IMR-90 (cell line): Measurements from ENCODE around the gene ANO8. TPM values are rescaled to one million over a fixed set of nuclear protein-coding genes. Genes with fewer than 3 reads are reported as not detected.

Source experiments
- ATAC-seq: fragments of 200-7000 bp; cut with Tn5 transposase; 2 replicates; pipeline ENCODE4 v1.9.1; 2020; ENCODE audit warnings: low read depth, mild to moderate bottlenecking, moderate library complexity
- BruUV-seq: library from RNA; stranded (reverse); fragments of 400-500 nt; replicated peaks from 2 replicates; lab custom pipeline; 2021; lab: Mats Ljungman, UMichigan
- CTCF ChIA-PET: fragments of 300-600 bp; formaldehyde crosslinking; extraction: SDS; loops from one replicate; lab custom pipeline; 2021; ENCODE audit warnings: antibody characterized with exemption; lab: Yijun Ruan, JAX
- POLR2A ChIA-PET: fragments of 300-600 bp; sonication (Branson Sonifier 250); formaldehyde crosslinking; loops from one replicate; lab custom pipeline; 2022; ENCODE audit warnings: antibody characterized with exemption; ENCODE audit not compliant: unreplicated experiment; lab: Charles Lee
- DNase-seq: peaks from one replicate; pipeline ENCODE4 v3.0.0; 2013
- H2AFZ ChIP-seq: replicated peaks from 2 replicates; pipeline ENCODE3; 2013; ENCODE audit warnings: low read length, mild to moderate bottlenecking; ENCODE audit not compliant: poor library complexity
- H2AK5ac ChIP-seq: 2 replicates; pipeline ENCODE4 v1.6.1; 2013; ENCODE audit warnings: low read depth, low read length, inconsistent platforms
- H2AK9ac ChIP-seq: replicated peaks from 2 replicates; pipeline ENCODE3; 2013; ENCODE audit warnings: mild to moderate bottlenecking, low read depth, low read length, moderate library complexity; ENCODE audit not compliant: poor library complexity
- H2BK120ac ChIP-seq: 2 replicates; pipeline ENCODE4 v1.6.1; 2013; ENCODE audit warnings: low read depth, low read length, inconsistent platforms
- H2BK15ac ChIP-seq: 3 replicates; pipeline ENCODE4 v1.6.1; 2013; ENCODE audit warnings: low read depth, low read length, inconsistent platforms
- H2BK20ac ChIP-seq: 2 replicates; pipeline ENCODE4 v1.6.1; 2013; ENCODE audit warnings: low read depth, mild to moderate bottlenecking, inconsistent platforms, low read length, moderate library complexity
- H2BK5ac ChIP-seq: 2 replicates; pipeline ENCODE4 v1.6.1; 2013; ENCODE audit warnings: mild to moderate bottlenecking, low read depth, low read length, inconsistent platforms; ENCODE audit not compliant: poor library complexity, severe bottlenecking
- H3K14ac ChIP-seq: replicated peaks from 2 replicates; pipeline ENCODE4 v1.6.1; 2013; ENCODE audit warnings: low read depth, low read length, inconsistent platforms
- H3K18ac ChIP-seq: 2 replicates; pipeline ENCODE4 v1.6.1; 2013; ENCODE audit warnings: low read depth, low read length, control low read depth
- H3K23ac ChIP-seq: 2 replicates; pipeline ENCODE4 v1.6.1; 2013; ENCODE audit warnings: low read depth, low read length, inconsistent platforms
- H3K27ac ChIP-seq: 2 replicates; pipeline ENCODE4 v1.5.1; 2013; ENCODE audit warnings: mild to moderate bottlenecking, control low read depth, low read length; ENCODE audit not compliant: insufficient read depth
- H3K27me3 ChIP-seq: 2 replicates; pipeline ENCODE4 v1.6.1; 2013; ENCODE audit warnings: low read length; ENCODE audit not compliant: control insufficient read depth, insufficient read depth
- H3K36me3 ChIP-seq: 2 replicates; pipeline ENCODE4 v1.6.1; 2013; ENCODE audit warnings: low read length, mixed read lengths; ENCODE audit not compliant: control insufficient read depth, insufficient read depth
- H3K4ac ChIP-seq: 2 replicates; pipeline ENCODE4 v1.6.1; 2013; ENCODE audit warnings: low read depth, low read length, inconsistent platforms
- H3K4me1 ChIP-seq: 2 replicates; pipeline ENCODE4 v1.6.1; 2013; ENCODE audit warnings: low read length, mixed read lengths; ENCODE audit not compliant: control insufficient read depth, insufficient read depth
- H3K4me2 ChIP-seq: 2 replicates; pipeline ENCODE4 v1.6.1; 2013; ENCODE audit warnings: low read depth, mild to moderate bottlenecking, control low read depth, low read length, moderate library complexity
- H3K4me3 ChIP-seq: 2 replicates; pipeline ENCODE4 v1.5.1; 2013; ENCODE audit warnings: low read depth, mild to moderate bottlenecking, control low read depth, low read length, moderate library complexity; ENCODE audit not compliant: insufficient read depth
- H3K56ac ChIP-seq: 2 replicates; pipeline ENCODE4 v1.6.1; 2013; ENCODE audit warnings: low read length, inconsistent platforms; ENCODE audit not compliant: insufficient read depth; ENCODE audit errors: extremely low read depth
- H3K79me1 ChIP-seq, 2 experiments: 2 replicates each; pipeline ENCODE4 v1.6.1; 2013; ENCODE audit warnings: low read length in 2 of 2, inconsistent platforms in 1 of 2, low read depth in 1 of 2
- H3K9ac ChIP-seq: 2 replicates; pipeline ENCODE4 v1.6.1; 2013; ENCODE audit warnings: low read depth, low read length, control low read depth
- H3K9me1 ChIP-seq: 2 replicates; pipeline ENCODE4 v1.6.1; 2013; ENCODE audit warnings: low read length, inconsistent platforms; ENCODE audit not compliant: insufficient read depth
- H3K9me3 ChIP-seq: 2 replicates; pipeline ENCODE4 v1.6.1; 2013; ENCODE audit warnings: low read length; ENCODE audit not compliant: control insufficient read depth, insufficient read depth
- H4K20me1 ChIP-seq: 2 replicates; pipeline ENCODE4 v1.6.1; 2013; ENCODE audit warnings: low read length, inconsistent platforms; ENCODE audit not compliant: insufficient read depth
- H4K5ac ChIP-seq: 2 replicates; pipeline ENCODE4 v1.6.1; 2013; ENCODE audit warnings: mild to moderate bottlenecking, low read depth, low read length, control low read depth
- H4K8ac ChIP-seq, 2 experiments: 2 replicates each; pipeline ENCODE4 v1.6.1; 2013; ENCODE audit warnings: low read depth in 2 of 2, low read length in 2 of 2, control low read depth in 1 of 2, inconsistent platforms in 1 of 2
- H4K91ac ChIP-seq: 2 replicates; pipeline ENCODE4 v1.6.1; 2013; ENCODE audit warnings: low read depth, low read length, inconsistent platforms; ENCODE audit not compliant: insufficient read depth
- CEBPB ChIP-seq: IDR thresholded peaks from 2 replicates; pipeline ENCODE4 v1.6.1; 2012; ENCODE audit warnings: low read depth, low read length, improper control_type of control experiment
- CHD1 ChIP-seq: IDR thresholded peaks from 2 replicates; pipeline ENCODE4 v1.6.1; 2012; ENCODE audit warnings: low read depth, low read length, improper control_type of control experiment
- ELK1 ChIP-seq: fragments of 150-350 bp; IDR thresholded peaks from 2 replicates; pipeline ENCODE4 v1.6.1; 2016; ENCODE audit warnings: low read depth, mild to moderate bottlenecking, low read length, moderate library complexity, borderline replicate concordance
- FOS ChIP-seq: fragments of 150-350 bp; IDR thresholded peaks from 2 replicates; pipeline ENCODE4 v1.6.1; 2016; ENCODE audit warnings: low read depth, low read length
- MAFK ChIP-seq: IDR thresholded peaks from 2 replicates; pipeline ENCODE4 v1.6.1; 2012; ENCODE audit warnings: low read depth, low read length, improper control_type of control experiment
- MXI1 ChIP-seq: IDR thresholded peaks from 2 replicates; pipeline ENCODE4 v1.6.1; 2012; ENCODE audit warnings: low read depth, mild to moderate bottlenecking, low read length, moderate library complexity, borderline replicate concordance
- NFE2L2 ChIP-seq: fragments of 150-350 bp; IDR thresholded peaks from 2 replicates; pipeline ENCODE4 v1.6.1; 2016; ENCODE audit warnings: low read depth, mild to moderate bottlenecking, low read length
- RFX5 ChIP-seq: IDR thresholded peaks from 2 replicates; pipeline ENCODE4 v1.8.0; 2012; ENCODE audit warnings: low read depth, mild to moderate bottlenecking, low read length, moderate library complexity
- WGBS, 2 experiments: methylation state at CpG; one replicate each; pipeline versions ENCODE4 v1.1.5 to v1.1.7; 2013; ENCODE audit warnings: missing lambda C conversion rate in 2 of 2; ENCODE audit not compliant: insufficient read length in 1 of 2; ENCODE audit errors: extremely low coverage in 2 of 2; 5-methylcytosine and 5-hydroxymethylcytosine counted together
- dilution Hi-C: fragments of 300-500 bp; cut with HindIII; formaldehyde crosslinking; loops from one replicate; pipeline ENCODE4 v1.14.3; 2018; ENCODE audit warnings: low sequenced_read_pairs; ENCODE audit not compliant: unreplicated experiment
- in situ Hi-C: fragments of 300-500 bp; cut with MboI; formaldehyde crosslinking; loops from 3 replicates; pipeline ENCODE4 v1.14.3; 2019; ENCODE audit warnings: low sequenced_read_pairs, inconsistent platforms, mixed read lengths
- intact Hi-C: fragments of 100-400 bp; cut with micrococcal nuclease; formaldehyde crosslinking; loops from 2 replicates; pipeline ENCODE4 v1.10.0; 2022
- polyA plus RNA-seq, 3 experiments: library from polyadenylated mRNA; depleted of rRNA; stranded (reverse); fragments of >200 nt; gene quantifications; 2 replicates each; pipeline ENCODE4 v1.2.3, GENCODE V29; 2012; ENCODE audit warnings: low replicate concordance in 1 of 3
- total RNA-seq: library from RNA; depleted of rRNA; stranded (reverse); fragments of >200 nt; gene quantifications from 2 replicates; pipeline ENCODE4 v1.2.3, GENCODE V29; 2012

Gene ANO8
- total and polyA plus RNA-seq, 2 of the 4 experiments (the other 2 are of a cell fraction) = 1.6 to 5.6 TPM

DNA sequence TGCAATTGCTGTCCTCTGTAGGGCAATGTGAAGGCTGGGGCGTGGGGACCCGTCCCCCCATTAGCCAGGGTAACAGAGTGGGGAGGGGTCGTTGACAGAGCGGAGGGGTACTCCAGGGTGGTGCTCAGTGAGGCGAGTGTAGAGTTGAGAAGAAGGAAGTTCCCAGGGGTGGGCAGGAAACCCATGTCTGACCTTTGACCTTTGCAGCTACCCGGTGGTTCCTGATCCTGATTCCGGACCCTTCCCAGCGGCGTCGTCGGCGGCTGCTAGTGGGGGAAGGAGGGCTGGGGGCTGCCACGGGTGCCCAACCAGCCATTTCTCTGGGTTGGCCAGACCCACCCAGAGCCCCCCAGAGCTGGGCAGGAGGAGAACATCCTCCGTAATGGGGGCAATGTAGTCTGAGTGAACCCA is 44.6 kb upstream of the ANO8 start:
- Histone ChIP-seq H2AK5ac (no peak overlapping the region), H3K4me3 (no peak overlapping the region), H3K56ac (no peak overlapping the region), H2BK120ac (no peak overlapping the region), H4K20me1 (no peaks in the 10 kb centered on the region), H4K8ac (no peak overlapping the region), H2BK15ac (no peak overlapping the region), H2AFZ (no peak overlapping the region), H3K9me1 (no peaks in the 10 kb centered on the region), H3K4ac (no peak overlapping the region), H3K27ac (no peak overlapping the region), H2AK9ac (no peak overlapping the region), H3K18ac (no peak overlapping the region), H3K4me2 (no peak overlapping the region), H3K9ac (no peak overlapping the region), H4K5ac (no peak overlapping the region), H3K4me1 (no peaks in the 10 kb centered on the region), H3K9me3 (peaks cover 4% of the 10 kb centered on the region), H3K27me3 (peaks cover 10% of the 10 kb centered on the region; the same call in 1 of the 2 replicates), H3K14ac (no peak overlapping the region), H4K91ac (no peak overlapping the region), H2BK5ac (no peak overlapping the region), H3K79me1 (no peaks in the 10 kb centered on the region), H3K36me3 (no peaks in the 10 kb centered on the region), H2BK20ac (no peak overlapping the region), H3K23ac (no peak overlapping the region)
- no peak for DNase-seq
- WGBS, 2 experiments = 10% methylated on average over 2 of the region's 14 CpGs; no CpG with 5 or more reads in 1 of the 2 experiments
- ATAC-seq = no peak
- BruUV-seq = no TSS peak
- TF ChIP-seq RFX5 (no peak), MXI1 (no peak), CHD1 (no peak), CEBPB (no peak), MAFK (no peak), NFE2L2 (no peak), ELK1 (no peak), FOS (no peak)
- in situ Hi-C loops (no loop called here), intact Hi-C loops (no loop called here), dilution Hi-C loops (no loop called here)
- CTCF ChIA-PET = no interaction called here
- POLR2A ChIA-PET = no interaction called here
